CD4-positive, alpha-beta memory T cell (primary cell): ENCODE results near the gene IL3. TPM values are rescaled to one million over a fixed set of nuclear protein-coding genes. Genes with fewer than 3 reads are reported as not detected.

Experiments used
- CTCF ChIA-PET: fragments of 350-600 bp; sonication (Branson Sonifier 250); formaldehyde crosslinking; loops from one replicate; lab custom pipeline; 2021; ENCODE audit warnings: inconsistent platforms; ENCODE audit not compliant: partially characterized antibody; lab: Charles Lee
- POLR2A ChIA-PET: fragments of 350-600 bp; sonication (Branson Sonifier 250); formaldehyde crosslinking; loops from one replicate; lab custom pipeline; 2021; ENCODE audit not compliant: partially characterized antibody; lab: Charles Lee
- DNase-seq, 5 donors: peaks; one replicate each; pipeline versions ENCODE4 v3.0.0 to v3.0.0-alpha.2; 2020 to 2022; ENCODE audit warnings: mixed read lengths in 1 of 5
- H3K27ac ChIP-seq: one replicate; pipeline ENCODE4 v1.7.0; 2013; ENCODE audit warnings: low read depth, low read length
- H3K27me3 ChIP-seq: 2 replicates; pipeline ENCODE4 v1.7.0; 2013; ENCODE audit warnings: mild to moderate bottlenecking, low read length, moderate library complexity; ENCODE audit not compliant: insufficient read depth
- H3K36me3 ChIP-seq: 2 replicates; pipeline ENCODE4 v1.7.0; 2013; ENCODE audit warnings: mild to moderate bottlenecking, low read length, moderate library complexity; ENCODE audit not compliant: insufficient read depth
- H3K4me1 ChIP-seq: 2 replicates; pipeline ENCODE4 v1.7.0; 2013; ENCODE audit warnings: mild to moderate bottlenecking, low read length, moderate library complexity; ENCODE audit not compliant: insufficient read depth
- H3K4me3 ChIP-seq, 2 donors: one replicate each; pipeline ENCODE4 v1.7.0; 2013; ENCODE audit warnings: low read length in 2 of 2, mild to moderate bottlenecking in 1 of 2
- H3K9me3 ChIP-seq, 2 donors: one replicate each; pipeline ENCODE4 v1.7.0; 2013; ENCODE audit warnings: low read length in 2 of 2, control low read depth in 1 of 2; ENCODE audit not compliant: control insufficient read depth in 1 of 2
- H3K27ac Mint-ChIP-seq, 7 donors: one replicate each; pipeline ENCODE4 v1.8.0; 2020 to 2021; ENCODE audit warnings: mixed read lengths in 7 of 7, mild to moderate bottlenecking in 6 of 7, inconsistent platforms in 3 of 7, moderate library complexity in 3 of 7
- H3K27me3 Mint-ChIP-seq, 2 donors: one replicate each; pipeline ENCODE4 v1.8.0; 2020 to 2021; ENCODE audit warnings: mixed read lengths in 2 of 2
- H3K36me3 Mint-ChIP-seq, 2 donors: one replicate each; pipeline ENCODE4 v1.8.0; 2020 to 2021; ENCODE audit warnings: mixed read lengths in 2 of 2, inconsistent platforms in 1 of 2, mild to moderate bottlenecking in 1 of 2
- H3K4me1 Mint-ChIP-seq, 4 donors: one replicate each; pipeline ENCODE4 v1.8.0; 2020 to 2021; ENCODE audit warnings: mixed read lengths in 4 of 4, mild to moderate bottlenecking in 1 of 4
- H3K4me3 Mint-ChIP-seq, 8 donors: one replicate each; pipeline ENCODE4 v1.8.0; 2020 to 2021; ENCODE audit warnings: mixed read lengths in 8 of 8, mild to moderate bottlenecking in 7 of 8, moderate library complexity in 6 of 8, inconsistent platforms in 3 of 8
- H3K9me3 Mint-ChIP-seq, 8 donors: one replicate each; pipeline ENCODE4 v1.8.0; 2020 to 2021; ENCODE audit warnings: mixed read lengths in 8 of 8, mild to moderate bottlenecking in 5 of 8, inconsistent platforms in 3 of 8, moderate library complexity in 1 of 8
- intact Hi-C: fragments of 100-400 bp; cut with micrococcal nuclease; formaldehyde crosslinking; loops from one replicate; pipeline ENCODE4 v1.15.1; 2023
- polyA plus RNA-seq, 2 donors: library from polyadenylated mRNA; unstranded; fragments of 300-500 nt; fragmentation: Illumina TruSeq; gene quantifications; one replicate each; pipeline ENCODE4 v1.2.3, GENCODE V29; 2021
- total RNA-seq, 2 experiments: library from RNA; stranded (reverse); gene quantifications; one replicate each; pipeline ENCODE4 v1.2.3, GENCODE V29; 2021

Gene IL3
- total and polyA plus RNA-seq, 4 experiments from 2014 or later = not detected

DNA sequence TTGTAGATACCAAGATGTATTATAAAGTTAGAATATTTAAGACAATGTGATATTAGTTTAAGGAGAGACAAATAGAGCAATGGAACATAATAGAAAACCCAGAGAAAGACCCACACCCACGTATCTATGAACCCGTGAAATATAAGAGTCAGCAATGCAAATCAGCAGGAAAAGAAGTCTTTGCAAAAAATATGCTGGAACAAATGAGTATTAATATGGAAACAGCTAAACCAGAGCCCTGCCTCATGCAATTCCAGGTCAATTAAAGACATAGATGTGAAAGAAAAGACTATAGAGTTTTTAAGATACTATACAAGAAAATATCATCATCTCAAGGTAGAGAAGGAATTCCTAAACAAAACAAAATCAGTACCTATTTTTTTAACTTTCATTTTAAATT lies 23.1 kb upstream of the IL3 start:
- H3K9me3 Mint-ChIP-seq = peaks cover 0 to 25% (median 9%) of the 10 kb centered on the region in 8 donors
- H3K36me3 Mint-ChIP-seq = no peaks in the 10 kb centered on the region
- no peaks in the 10 kb centered on the region for H3K36me3 ChIP-seq
- H3K27me3 Mint-ChIP-seq = peaks cover 0 to 2% of the 10 kb centered on the region in 2 donors
- H3K4me1 Mint-ChIP-seq = no peaks in the 10 kb centered on the region
- CTCF ChIA-PET = interaction anchor here (1.2 kb wide), 1 partner anchor 29 kb away, joined by 6 read pairs; no protein-coding TSS in a partner anchor
- H3K9me3 ChIP-seq = no peaks in the 10 kb centered on the region
- intact Hi-C loops = no loop called here
- H3K4me1 ChIP-seq = no peaks in the 10 kb centered on the region
- no peak overlapping the region for H3K4me3 ChIP-seq
- no peaks in the 10 kb centered on the region for H3K27me3 ChIP-seq
- H3K27ac Mint-ChIP-seq = no peak overlapping the region
- POLR2A ChIA-PET = no interaction called here
- no peak overlapping the region for H3K4me3 Mint-ChIP-seq
- no peak for DNase-seq
- H3K27ac ChIP-seq = no peak overlapping the region

GRCh38 chr5:132044207-132044606 lies 16.2 kb upstream of the IL3 start:
- peaks cover 2 to 4% of the 10 kb centered on the region in 2 donors for H3K27me3 Mint-ChIP-seq

GRCh38 chr5:132046880-132047299 lies 13.6 kb upstream of the IL3 start:
- H3K4me1 ChIP-seq = no peaks in the 10 kb centered on the region
- no peaks in the 10 kb centered on the region for H3K4me1 Mint-ChIP-seq
- H3K27ac Mint-ChIP-seq = no peak overlapping the region
- no peaks in the 10 kb centered on the region for H3K27me3 ChIP-seq
- intact Hi-C loops = no loop called here
- no peak for DNase-seq
- CTCF ChIA-PET = no interaction called here
- no peak overlapping the region for H3K4me3 Mint-ChIP-seq
- POLR2A ChIA-PET = no interaction called here
- H3K4me3 ChIP-seq = no peak overlapping the region
- peaks cover 0 to 5% (median 0%) of the 10 kb centered on the region in 8 donors for H3K9me3 Mint-ChIP-seq
- no peaks in the 10 kb centered on the region for H3K9me3 ChIP-seq
- no peaks in the 10 kb centered on the region for H3K36me3 Mint-ChIP-seq
- no peak overlapping the region for H3K27ac ChIP-seq
- peaks cover 2% of the 10 kb centered on the region in 2 donors for H3K27me3 Mint-ChIP-seq
- H3K36me3 ChIP-seq = no peaks in the 10 kb centered on the region

More at GRCh38 chr5:132044207-132044606, 16.2 kb upstream of the IL3 start:
- intact Hi-C loops = no loop called here
- H3K4me3 ChIP-seq = no peak overlapping the region
- H3K36me3 ChIP-seq = no peaks in the 10 kb centered on the region
- H3K4me1 ChIP-seq = no peaks in the 10 kb centered on the region
- no peak for DNase-seq
- no peak overlapping the region for H3K27ac Mint-ChIP-seq
- no peak overlapping the region for H3K4me3 Mint-ChIP-seq
- CTCF ChIA-PET = no interaction called here
- no peaks in the 10 kb centered on the region for H3K27me3 ChIP-seq
- H3K9me3 Mint-ChIP-seq = peaks cover 0 to 3% (median 0%) of the 10 kb centered on the region in 8 donors
- POLR2A ChIA-PET = no interaction called here
- H3K27ac ChIP-seq = no peak overlapping the region
- H3K4me1 Mint-ChIP-seq = no peaks in the 10 kb centered on the region
- H3K9me3 ChIP-seq = no peaks in the 10 kb centered on the region
- no peaks in the 10 kb centered on the region for H3K36me3 Mint-ChIP-seq

- Mint-ChIP-seq H3K27me3 (peaks cover 2% of the 10 kb centered on the region in 2 donors), H3K4me3 (no peak overlapping the region), H3K27ac (no peak overlapping the region), H3K4me1 (peaks cover 0 to 7% (median under 1%) of the 10 kb centered on the region in 4 donors), H3K36me3 (no peaks in the 10 kb centered on the region), H3K9me3 (peaks cover 0 to 3% (median 0%) of the 10 kb centered on the region in 8 donors)
- intact Hi-C loops = no loop called here
- peaks cover 2% of the 10 kb centered on the region for H3K4me1 ChIP-seq
- no peaks in the 10 kb centered on the region for H3K9me3 ChIP-seq
- H3K27ac ChIP-seq = no peak overlapping the region
- H3K36me3 ChIP-seq = no peaks in the 10 kb centered on the region
- ChIA-PET POLR2A (no interaction called here), CTCF (interaction anchor here (0.8 to 1.0 kb wide), 2 partner anchors 14 to 41 kb away, joined by 4 to 5 read pairs; no protein-coding TSS in a partner anchor)
- DNase-seq = no peak
- H3K27me3 ChIP-seq = no peaks in the 10 kb centered on the region
- no peak overlapping the region for H3K4me3 ChIP-seq
These were observed 11.4 kb upstream of the IL3 start for GRCh38 chr5:132049093-132049492.

GRCh38 chr5:132049559-132049958 lies 10.9 kb upstream of the IL3 start:
- H3K4me3 Mint-ChIP-seq = no peak overlapping the region
- Histone ChIP-seq H3K36me3 (no peaks in the 10 kb centered on the region), H3K27ac (no peak overlapping the region), H3K4me1 (peaks cover 7% of the 10 kb centered on the region), H3K27me3 (no peaks in the 10 kb centered on the region), H3K4me3 (no peak overlapping the region), H3K9me3 (no peaks in the 10 kb centered on the region)
- intact Hi-C loops = no loop called here
- DNase-seq = no peak
- H3K9me3 Mint-ChIP-seq = peaks cover 0 to 2% (median 0%) of the 10 kb centered on the region in 8 donors
- no peaks in the 10 kb centered on the region for H3K36me3 Mint-ChIP-seq
- CTCF ChIA-PET = interaction anchor here (0.8 to 1.7 kb wide), 4 partner anchors 12 to 85 kb away, joined by 4 to 6 read pairs (median 4); partner anchors contain the start of gene IL3
- peak overlapping the region in 2 of 7 donors; percentile 18 to 23 for H3K27ac Mint-ChIP-seq
- H3K4me1 Mint-ChIP-seq = peaks cover 1 to 12% (median 4%) of the 10 kb centered on the region in 4 donors
- POLR2A ChIA-PET = no interaction called here
- peaks cover 0 to 2% of the 10 kb centered on the region in 2 donors for H3K27me3 Mint-ChIP-seq

- H3K27me3 ChIP-seq = no peaks in the 10 kb centered on the region
- ChIA-PET POLR2A (no interaction called here), CTCF (interaction anchor here (0.8 to 1.7 kb wide), 4 partner anchors 11 to 84 kb away, joined by 4 to 6 read pairs (median 4); partner anchors contain the start of gene IL3)
- H3K4me3 ChIP-seq = no peak overlapping the region
- Mint-ChIP-seq H3K4me3 (no peak overlapping the region), H3K9me3 (peaks cover 0 to 2% (median 0%) of the 10 kb centered on the region in 8 donors), H3K27me3 (no peaks in the 10 kb centered on the region), H3K4me1 (peaks cover 7 to 18% (median 9%) of the 10 kb centered on the region in 4 donors), H3K36me3 (no peaks in the 10 kb centered on the region), H3K27ac (no peak overlapping the region)
- no peaks in the 10 kb centered on the region for H3K9me3 ChIP-seq
- H3K27ac ChIP-seq = no peak overlapping the region
- no peak for DNase-seq
- peaks cover 13% of the 10 kb centered on the region for H3K4me1 ChIP-seq
- H3K36me3 ChIP-seq = no peaks in the 10 kb centered on the region
- intact Hi-C loops = no loop called here
These were observed 10.3 kb upstream of the IL3 start for GRCh38 chr5:132050136-132050535.

- Histone ChIP-seq H3K36me3 (no peaks in the 10 kb centered on the region), H3K9me3 (no peaks in the 10 kb centered on the region), H3K27ac (no peak overlapping the region), H3K27me3 (no peaks in the 10 kb centered on the region), H3K4me3 (no peak overlapping the region), H3K4me1 (peaks cover 21% of the 10 kb centered on the region)
- Mint-ChIP-seq H3K36me3 (peaks cover 0 to under 1% of the 10 kb centered on the region in 2 donors), H3K27me3 (no peaks in the 10 kb centered on the region), H3K27ac (no peak overlapping the region), H3K9me3 (peaks cover 0 to 2% (median 0%) of the 10 kb centered on the region in 8 donors), H3K4me3 (no peak overlapping the region), H3K4me1 (peaks cover 13 to 25% (median 17%) of the 10 kb centered on the region in 4 donors)
- DNase-seq = no peak
- intact Hi-C loops = no loop called here
- ChIA-PET POLR2A (no interaction called here), CTCF (interaction anchor here (1.3 to 1.7 kb wide), 3 partner anchors 10 to 83 kb away, joined by 4 to 6 read pairs (median 4); partner anchors contain the start of gene IL3)
These were observed 9.5 kb upstream of the IL3 start for GRCh38 chr5:132050661-132051552.
